RWPE2 (cell line): Measurements from ENCODE around the gene TTC21A.
A peak's percentile ranks its signal among the peaks of the same experiment; 100 is the strongest.

Experiments used
- ATAC-seq: fragments of 200-7000 bp; cut with Tn5 transposase; 3 replicates; pipeline ENCODE4 v1.9.1; 2021; ENCODE audit warnings: low read depth
- DNase-seq: peaks from one replicate; pipeline ENCODE4 v3.0.0-alpha.2; 2020; ENCODE audit warnings: low spot score
- H3K27ac ChIP-seq: fragments of 450-650 bp; 2 replicates; pipeline ENCODE4 v1.5.1; 2017; ENCODE audit warnings: mild to moderate bottlenecking; ENCODE audit not compliant: poor library complexity, severe bottlenecking
- H3K27me3 ChIP-seq: fragments of 250-450 bp; sonication (Bioruptor Pico); 2 replicates; pipeline ENCODE4 v1.5.1; 2021; ENCODE audit warnings: mild to moderate bottlenecking, moderate library complexity; ENCODE audit not compliant: insufficient read depth, poor library complexity, severe bottlenecking
- H3K36me3 ChIP-seq: fragments of 250-450 bp; sonication (Bioruptor Pico); 2 replicates; pipeline ENCODE4 v1.5.1; 2020; ENCODE audit warnings: low read depth, mild to moderate bottlenecking, moderate library complexity
- H3K4me1 ChIP-seq: fragments of 250-450 bp; sonication (Bioruptor Pico); 2 replicates; pipeline ENCODE4 v1.5.1; 2021; ENCODE audit warnings: mild to moderate bottlenecking, moderate library complexity; ENCODE audit not compliant: insufficient read depth, poor library complexity, severe bottlenecking
- H3K4me3 ChIP-seq: fragments of 250-450 bp; sonication (Bioruptor Pico); 2 replicates; pipeline ENCODE4 v1.5.1; 2021; ENCODE audit warnings: mild to moderate bottlenecking, moderate library complexity; ENCODE audit not compliant: severe bottlenecking
- H3K9me3 ChIP-seq: fragments of 250-450 bp; sonication (Bioruptor Pico); 2 replicates; pipeline ENCODE4 v1.5.1; 2021; ENCODE audit warnings: mild to moderate bottlenecking, moderate library complexity; ENCODE audit not compliant: severe bottlenecking
- CTCF ChIP-seq: fragments of 450-650 bp; IDR thresholded peaks from one replicate; pipeline ENCODE4 v1.5.1; 2017; ENCODE audit warnings: mild to moderate bottlenecking, moderate library complexity; ENCODE audit not compliant: poor library complexity, severe bottlenecking

The TTC21A gene

GRCh38 chr3:39154280-39155021 lies 47.0 kb downstream of the TTC21A start:
- Histone ChIP-seq H3K27ac (peak overlapping the region; percentile 98), H3K4me3 (no peak overlapping the region), H3K27me3 (no peaks in the 10 kb centered on the region), H3K9me3 (no peaks in the 10 kb centered on the region), H3K36me3 (no peaks in the 10 kb centered on the region), H3K4me1 (peaks cover 23% of the 10 kb centered on the region)
- DNase-seq (no peak), ATAC-seq (no peak)
- no peak for TF ChIP-seq CTCF

- Histone ChIP-seq H3K4me3 (no peak overlapping the region), H3K27me3 (no peaks in the 10 kb centered on the region)
- no peak for ATAC-seq
Observed at GRCh38 chr3:39156421-39156820, 48.9 kb downstream of the TTC21A start.

GRCh38 chr3:39157359-39157758 lies 49.9 kb downstream of the TTC21A start:
- H3K36me3 ChIP-seq, result no peaks in the 10 kb centered on the region
- no peak overlapping the region for H3K4me3 ChIP-seq
- no peaks in the 10 kb centered on the region for H3K9me3 ChIP-seq
- H3K27ac ChIP-seq, result no peak overlapping the region
- DNase-seq (no peak), ATAC-seq (no peak)
- TF ChIP-seq CTCF, result no peak
- no peaks in the 10 kb centered on the region for H3K27me3 ChIP-seq
- H3K4me1 ChIP-seq, result no peaks in the 10 kb centered on the region

More at GRCh38 chr3:39156421-39156820, 48.9 kb downstream of the TTC21A start:
- no peak for TF ChIP-seq CTCF
- H3K36me3 ChIP-seq, result no peaks in the 10 kb centered on the region
- DNase-seq, result no peak
- no peaks in the 10 kb centered on the region for H3K9me3 ChIP-seq
- no peak overlapping the region for H3K27ac ChIP-seq
- peaks cover 6% of the 10 kb centered on the region for H3K4me1 ChIP-seq

GRCh38 chr3:39158148-39158715 lies 50.8 kb downstream of the TTC21A start:
- H3K36me3 ChIP-seq, result no peaks in the 10 kb centered on the region
- H3K9me3 ChIP-seq, result no peaks in the 10 kb centered on the region
- no peak for TF ChIP-seq CTCF
- no peaks in the 10 kb centered on the region for H3K27me3 ChIP-seq
- DNase-seq (no peak), ATAC-seq (no peak)
- H3K27ac ChIP-seq, result no peak overlapping the region
- no peak overlapping the region for H3K4me3 ChIP-seq
- no peaks in the 10 kb centered on the region for H3K4me1 ChIP-seq

GRCh38 chr3:39164414-39164813 lies 56.9 kb downstream of the TTC21A start:
- no peaks in the 10 kb centered on the region for H3K9me3 ChIP-seq
- no peak for TF ChIP-seq CTCF
- H3K36me3 ChIP-seq, result no peaks in the 10 kb centered on the region
- H3K4me3 ChIP-seq, result no peak overlapping the region
- H3K4me1 ChIP-seq, result peaks cover 25% of the 10 kb centered on the region
- DNase-seq (no peak), ATAC-seq (no peak)
- peak overlapping the region; percentile 91 for H3K27ac ChIP-seq
- no peaks in the 10 kb centered on the region for H3K27me3 ChIP-seq
